ENCODE data around the gene MMP23B.

Gene MMP23B

GRCh38 chr1:1600861-1601563 is 31.0 kb upstream of the MMP23B start:
- H3K4me2 ChIP-seq (ENCODE audit: low read depth, low read length, poor library complexity, severe bottlenecking): no peak overlapping the region
- no peaks in the 10 kb centered on the region for H3K36me3 ChIP-seq (ENCODE audit: insufficient read depth, low read length)
- H4K20me1 ChIP-seq (ENCODE audit: insufficient read depth, low read length, poor library complexity, severe bottlenecking): no peaks in the 10 kb centered on the region
- no peak overlapping the region for H3K4me3 ChIP-seq (ENCODE audit: low read length, poor library complexity, severe bottlenecking)
- TF ChIP-seq EZH2phosphoT487 (IDR thresholded peaks at IDR 0.05; ENCODE audit: borderline replicate concordance): no peak
- TF ChIP-seq CTCF (conservative IDR thresholded peaks at IDR 0.05; ENCODE audit: low read length): no peak
- no peaks in the 10 kb centered on the region for H3K4me1 ChIP-seq (ENCODE audit: insufficient read depth, low read length, poor library complexity, severe bottlenecking)
- no peaks in the 10 kb centered on the region for H3F3A ChIP-seq (ENCODE audit: low read depth)
- H3K9me3 ChIP-seq (ENCODE audit: insufficient read depth, low read depth, low read length): no peaks in the 10 kb centered on the region
- no peak overlapping the region for H3K9ac ChIP-seq (ENCODE audit: low read depth, low read length, poor library complexity, severe bottlenecking)
- no peaks in the 10 kb centered on the region for H3K9me2 ChIP-seq (replicated peaks; ENCODE audit: low read depth, low read length)
- H3K79me2 ChIP-seq (ENCODE audit: insufficient read depth, low read length): no peaks in the 10 kb centered on the region
- peaks cover 6% of the 10 kb centered on the region for H3K27me3 ChIP-seq (ENCODE audit: insufficient read depth, low read length, poor library complexity, severe bottlenecking)
- H2AFZ ChIP-seq (ENCODE audit: low read length): no peak overlapping the region

GRCh38 chr1:1601564-1602303 is 30.2 kb upstream of the MMP23B start:
- Histone ChIP-seq H3K27me3 (ENCODE audit: insufficient read depth, low read length, poor library complexity, severe bottlenecking) (no peaks in the 10 kb centered on the region), H3K4me1 (ENCODE audit: insufficient read depth, low read length, poor library complexity, severe bottlenecking) (no peaks in the 10 kb centered on the region), H3K4me3 (ENCODE audit: low read length, poor library complexity, severe bottlenecking) (no peak overlapping the region), H3K9me3 (ENCODE audit: insufficient read depth, low read depth, low read length) (no peaks in the 10 kb centered on the region), H4K20me1 (ENCODE audit: insufficient read depth, low read length, poor library complexity, severe bottlenecking) (no peaks in the 10 kb centered on the region), H3F3A (ENCODE audit: low read depth) (no peaks in the 10 kb centered on the region), H3K36me3 (ENCODE audit: insufficient read depth, low read length) (no peaks in the 10 kb centered on the region), H2AFZ (ENCODE audit: low read length) (no peak overlapping the region), H3K9me2 (replicated peaks; ENCODE audit: low read depth, low read length) (no peaks in the 10 kb centered on the region), H3K4me2 (ENCODE audit: low read depth, low read length, poor library complexity, severe bottlenecking) (no peak overlapping the region), H3K9ac (ENCODE audit: low read depth, low read length, poor library complexity, severe bottlenecking) (no peak overlapping the region), H3K79me2 (ENCODE audit: insufficient read depth, low read length) (no peaks in the 10 kb centered on the region)
- no peak for TF ChIP-seq CTCF (conservative IDR thresholded peaks at IDR 0.05; ENCODE audit: low read length)
- TF ChIP-seq EZH2phosphoT487 (IDR thresholded peaks at IDR 0.05; ENCODE audit: borderline replicate concordance): no peak

DNA sequence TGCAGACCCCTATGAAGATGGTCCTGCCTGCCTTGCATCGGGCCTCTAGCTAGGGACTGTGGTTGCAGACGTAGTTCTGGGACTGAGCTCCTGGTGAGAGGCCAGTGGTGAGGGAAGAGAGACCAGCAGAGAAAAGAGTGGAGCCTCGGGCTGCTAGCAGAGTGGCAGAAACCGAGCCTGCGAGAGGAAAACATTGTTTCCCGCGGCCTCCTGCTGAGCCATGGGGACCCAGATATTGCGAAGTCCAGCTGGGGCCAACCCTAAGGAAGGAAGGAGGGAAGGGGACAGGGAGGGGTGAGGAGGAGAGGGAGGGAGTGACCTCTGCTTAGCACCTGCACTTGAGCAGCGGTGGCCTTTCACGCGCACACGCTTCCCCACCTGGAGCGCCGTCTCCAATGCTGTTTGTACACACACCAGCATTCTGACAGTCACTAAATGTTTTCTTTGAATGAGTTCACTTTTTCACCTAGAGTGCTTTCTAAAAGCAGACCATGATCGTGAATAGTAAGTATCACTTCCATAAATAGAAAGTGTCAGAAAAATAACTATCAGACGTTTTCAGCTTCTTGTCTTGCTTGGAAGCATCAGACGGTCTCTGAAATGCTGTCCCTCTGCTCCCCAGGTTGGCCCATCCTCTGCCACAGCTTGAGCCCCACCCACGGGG is 29.5 kb upstream of the MMP23B start:
- no peaks in the 10 kb centered on the region for H3K36me3 ChIP-seq (ENCODE audit: insufficient read depth, low read length)
- H3K9ac ChIP-seq (ENCODE audit: low read depth, low read length, poor library complexity, severe bottlenecking): no peak overlapping the region
- H3K79me2 ChIP-seq (ENCODE audit: insufficient read depth, low read length): no peaks in the 10 kb centered on the region
- H4K20me1 ChIP-seq (ENCODE audit: insufficient read depth, low read length, poor library complexity, severe bottlenecking): no peaks in the 10 kb centered on the region
- H3K4me3 ChIP-seq (ENCODE audit: low read length, poor library complexity, severe bottlenecking): no peak overlapping the region
- no peak overlapping the region; the same call in 1 of the 2 replicates for H2AFZ ChIP-seq (ENCODE audit: low read length)
- no peak overlapping the region for H3K4me2 ChIP-seq (ENCODE audit: low read depth, low read length, poor library complexity, severe bottlenecking)
- H3K9me3 ChIP-seq (ENCODE audit: insufficient read depth, low read depth, low read length): no peaks in the 10 kb centered on the region
- no peak for TF ChIP-seq EZH2phosphoT487 (IDR thresholded peaks at IDR 0.05; ENCODE audit: borderline replicate concordance)
- no peak for TF ChIP-seq CTCF (conservative IDR thresholded peaks at IDR 0.05; ENCODE audit: low read length)
- no peaks in the 10 kb centered on the region for H3K27me3 ChIP-seq (ENCODE audit: insufficient read depth, low read length, poor library complexity, severe bottlenecking)
- H3K9me2 ChIP-seq (replicated peaks; ENCODE audit: low read depth, low read length): no peaks in the 10 kb centered on the region
- H3K4me1 ChIP-seq (ENCODE audit: insufficient read depth, low read length, poor library complexity, severe bottlenecking): no peaks in the 10 kb centered on the region
- H3F3A ChIP-seq (ENCODE audit: low read depth): no peaks in the 10 kb centered on the region

Data from Loucy (cell line).